HG02678 (cell line): ENCODE results near the gene GPR22.

Experiments
- ATAC-seq: cut with Tn5 transposase; IDR thresholded peaks from one replicate; pipeline ENCODE4 v1.9.1; 2021; ENCODE audit warnings: mild to moderate bottlenecking, moderate library complexity; ENCODE audit not compliant: unreplicated experiment

The GPR22 gene

DNA sequence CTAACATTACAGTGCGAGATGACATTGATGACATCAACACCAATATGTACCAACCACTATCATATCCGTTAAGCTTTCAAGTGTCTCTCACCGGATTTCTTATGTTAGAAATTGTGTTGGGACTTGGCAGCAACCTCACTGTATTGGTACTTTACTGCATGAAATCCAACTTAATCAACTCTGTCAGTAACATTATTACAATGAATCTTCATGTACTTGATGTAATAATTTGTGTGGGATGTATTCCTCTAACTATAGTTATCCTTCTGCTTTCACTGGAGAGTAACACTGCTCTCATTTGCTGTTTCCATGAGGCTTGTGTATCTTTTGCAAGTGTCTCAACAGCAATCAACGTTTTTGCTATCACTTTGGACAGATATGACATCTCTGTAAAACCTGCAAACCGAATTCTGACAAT, 4.3 kb downstream of the GPR22 start:
- ATAC-seq: no peak

DNA sequence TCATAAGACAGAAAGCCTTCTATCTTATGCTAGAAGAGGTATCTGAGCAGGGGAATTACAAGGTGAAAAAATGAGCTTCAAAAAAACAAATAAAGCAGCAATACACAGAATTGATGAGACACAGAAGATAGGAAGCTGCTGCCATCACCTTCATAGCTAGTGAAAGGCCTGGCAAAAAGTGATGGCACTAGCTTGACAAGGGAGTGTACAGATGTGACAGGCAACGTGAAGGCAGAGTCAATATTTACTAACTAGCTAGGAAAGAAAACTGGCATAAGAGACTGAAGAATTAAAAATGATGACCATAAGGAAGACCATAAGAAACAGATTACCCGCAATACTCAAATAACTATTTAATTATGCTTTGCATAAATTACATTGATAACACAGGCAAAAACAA, 9.4 kb downstream of the GPR22 start:
- no peak for ATAC-seq

DNA sequence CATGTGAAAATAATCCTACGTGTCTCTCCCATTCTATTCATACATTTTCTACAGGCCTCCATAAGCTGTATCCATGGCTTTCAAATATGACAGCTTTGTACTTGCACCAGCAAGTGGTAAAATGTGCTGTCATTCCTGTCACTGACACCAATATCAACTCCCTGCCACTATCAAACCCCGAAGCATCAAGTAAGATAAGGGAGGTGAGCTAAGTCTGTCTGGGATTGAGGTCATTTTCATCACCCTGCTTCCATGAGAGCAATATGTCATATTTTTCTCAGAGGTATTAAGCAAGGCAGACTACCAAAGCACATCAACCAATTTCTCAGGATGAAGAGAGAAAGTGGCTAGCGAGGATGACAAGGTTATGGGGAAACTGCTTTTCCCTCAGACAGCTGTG, 11.1 kb downstream of the GPR22 start:
- no peak for ATAC-seq

DNA sequence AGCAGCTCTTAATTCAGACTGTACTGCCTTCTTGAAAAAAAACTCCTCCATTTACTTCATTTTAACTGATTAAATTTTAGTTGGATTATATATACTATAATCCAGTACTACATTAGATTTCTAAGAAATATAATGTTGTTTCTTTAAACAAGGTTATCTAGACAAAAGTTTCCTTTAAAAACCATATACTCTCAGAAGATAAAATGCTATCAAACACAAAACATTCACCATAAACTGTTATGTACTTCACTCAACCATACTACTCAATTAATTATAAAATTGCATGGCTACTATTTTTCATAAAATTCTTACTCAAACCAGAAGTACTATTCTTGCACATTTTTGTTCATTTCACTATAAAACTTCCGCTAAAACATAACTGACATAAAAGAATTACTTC, 12.7 kb downstream of the GPR22 start:
- ATAC-seq: no peak

DNA sequence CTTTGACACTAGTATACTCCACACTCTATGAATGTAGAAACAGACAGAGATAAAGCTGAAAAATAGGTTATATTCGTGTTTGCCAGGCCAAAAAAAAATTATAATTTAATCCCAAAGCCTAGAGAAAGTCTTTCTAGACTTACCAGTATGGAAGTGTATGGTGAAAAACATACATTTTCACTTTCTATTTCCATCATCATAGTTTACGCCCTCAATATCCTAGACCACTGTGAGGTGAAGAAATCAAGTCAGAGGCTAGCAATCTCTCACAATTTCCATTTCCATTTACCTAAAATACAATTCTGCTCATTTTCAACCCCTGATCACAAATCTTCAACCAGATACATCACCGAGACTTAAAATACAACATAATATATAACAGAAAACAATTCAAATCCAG, 16.2 kb downstream of the GPR22 start:
- ATAC-seq: no peak

DNA sequence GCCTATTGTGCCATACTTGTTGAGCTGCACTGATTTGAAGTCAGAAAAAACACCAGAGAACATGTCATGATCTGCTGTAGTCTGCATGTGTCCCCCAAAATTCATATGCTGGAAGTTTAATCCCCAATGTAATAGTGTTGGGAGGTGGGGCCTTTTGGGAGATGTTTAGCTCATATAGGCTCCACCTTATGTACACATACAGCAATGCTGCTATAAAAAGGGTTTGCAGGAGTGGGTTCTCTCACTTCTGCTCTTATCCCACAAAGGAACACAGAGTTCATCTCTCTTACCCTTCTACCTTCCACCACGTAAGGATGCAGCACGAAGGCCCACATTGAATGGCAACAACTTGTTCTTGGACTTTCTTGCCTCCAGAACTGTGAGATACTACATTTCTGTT, 23.0 kb downstream of the GPR22 start:
- ATAC-seq: no peak

DNA sequence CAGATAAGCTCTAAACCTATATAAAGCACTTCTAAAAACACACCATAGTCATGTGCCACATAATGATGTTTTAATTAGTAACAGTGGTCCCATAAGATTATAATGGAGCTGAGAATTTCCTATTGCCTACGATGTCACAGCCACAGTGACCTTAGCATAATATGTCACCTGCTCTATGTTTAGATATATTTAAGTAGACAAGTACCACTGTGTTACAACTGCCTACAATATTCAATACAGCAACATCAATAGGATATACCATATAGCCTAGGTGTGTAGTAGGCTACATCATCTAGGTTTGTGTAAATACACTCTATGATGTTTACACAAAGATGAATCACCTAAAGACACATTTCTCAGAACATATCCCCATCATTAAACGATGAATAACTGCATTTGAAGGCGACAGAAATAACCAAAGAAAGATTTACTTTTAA, 24.5 kb downstream of the GPR22 start:
- no peak for ATAC-seq

DNA sequence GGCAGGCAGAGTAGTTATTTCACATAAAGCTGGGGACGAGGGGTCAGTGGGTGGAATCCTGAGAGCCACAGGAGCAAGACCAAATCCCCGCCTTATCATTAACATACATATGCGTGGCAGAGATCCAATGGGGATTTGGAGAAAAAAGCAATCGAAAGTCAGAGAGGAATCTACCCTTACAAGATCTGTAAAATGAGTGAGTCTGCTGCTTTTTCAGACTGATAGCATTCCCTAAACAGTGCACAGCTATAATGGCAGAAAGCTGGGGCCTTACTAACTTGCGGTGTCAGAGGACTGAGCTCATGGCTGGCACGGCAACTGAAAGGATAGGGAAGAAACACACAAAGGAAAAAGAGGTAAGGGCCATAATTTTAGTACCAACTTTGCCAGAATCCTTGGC, 25.0 kb downstream of the GPR22 start:
- ATAC-seq: no peak

DNA sequence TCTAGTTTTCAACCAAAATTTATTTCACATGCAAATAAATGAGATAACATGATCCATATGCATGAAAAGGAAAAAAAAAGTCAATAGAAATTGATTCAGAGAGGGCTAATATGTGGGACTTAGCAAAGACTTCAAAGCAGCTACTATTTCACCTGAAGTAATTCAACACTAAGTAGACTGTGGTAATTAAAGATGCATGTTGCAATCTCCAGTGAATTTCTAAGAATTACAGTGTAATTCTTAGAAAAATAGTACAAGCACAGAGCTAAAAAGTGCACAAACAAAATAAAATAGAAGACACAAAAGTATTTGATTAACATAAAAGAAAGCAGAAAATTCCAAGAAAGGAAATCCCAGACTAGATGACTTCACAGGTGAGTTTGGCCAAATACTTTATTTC, 25.7 kb downstream of the GPR22 start:
- no peak for ATAC-seq

DNA sequence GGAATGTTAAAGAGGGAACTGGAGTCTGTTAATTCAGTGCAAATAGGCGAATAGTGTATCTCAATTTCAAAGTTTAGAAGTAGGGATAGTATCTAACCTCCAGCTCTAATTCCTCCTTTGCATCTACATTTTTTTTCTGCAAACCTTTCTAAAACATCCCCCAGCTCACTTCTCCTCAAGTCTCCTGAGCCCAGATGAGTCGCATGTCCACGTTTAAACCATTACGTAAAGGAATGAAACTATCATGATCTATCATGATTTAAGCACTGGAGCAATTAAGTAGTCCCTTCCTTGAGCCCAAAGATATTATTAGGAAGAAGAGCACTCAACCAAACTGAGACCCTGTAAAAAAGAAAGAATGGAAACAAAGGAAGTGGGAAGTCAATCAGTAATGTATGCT, 29.9 kb downstream of the GPR22 start:
- ATAC-seq: no peak

DNA sequence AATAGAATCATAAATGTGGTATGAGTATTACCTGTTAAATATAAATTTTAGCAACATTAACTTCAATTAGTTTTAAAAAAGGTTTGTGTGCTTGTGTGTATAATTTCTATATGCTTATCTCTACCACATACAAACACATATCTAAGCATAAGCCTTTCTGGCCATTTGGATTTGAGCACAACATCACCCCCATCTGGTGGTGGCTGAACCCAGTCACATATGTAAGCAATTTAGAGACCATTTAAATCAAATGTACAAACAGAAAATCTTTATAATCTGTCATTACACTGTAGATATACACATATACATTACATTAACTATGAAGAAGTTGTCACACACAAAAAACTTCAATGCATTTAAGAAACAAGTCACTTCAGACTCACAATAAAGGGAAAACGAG, 31.7 kb downstream of the GPR22 start:
- no peak for ATAC-seq

DNA sequence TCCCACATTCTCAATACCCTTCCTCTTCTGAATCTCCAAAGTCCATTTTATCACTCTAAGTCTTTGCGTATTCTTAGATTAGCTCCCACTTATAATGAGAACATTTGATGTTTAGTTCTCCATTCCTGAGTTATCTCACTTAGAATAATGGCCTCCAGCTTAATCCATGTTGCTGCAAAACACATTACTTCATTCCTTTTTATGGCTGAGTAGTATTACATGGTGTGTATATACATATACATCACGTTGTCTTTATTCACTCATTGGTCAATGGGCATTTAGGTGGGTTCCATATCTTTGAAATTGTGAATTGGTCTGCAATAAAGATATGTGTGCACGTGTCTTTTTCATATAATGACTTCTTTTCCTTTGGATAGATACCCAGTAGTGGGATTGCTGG, 32.3 kb downstream of the GPR22 start:
- ATAC-seq: no peak

DNA sequence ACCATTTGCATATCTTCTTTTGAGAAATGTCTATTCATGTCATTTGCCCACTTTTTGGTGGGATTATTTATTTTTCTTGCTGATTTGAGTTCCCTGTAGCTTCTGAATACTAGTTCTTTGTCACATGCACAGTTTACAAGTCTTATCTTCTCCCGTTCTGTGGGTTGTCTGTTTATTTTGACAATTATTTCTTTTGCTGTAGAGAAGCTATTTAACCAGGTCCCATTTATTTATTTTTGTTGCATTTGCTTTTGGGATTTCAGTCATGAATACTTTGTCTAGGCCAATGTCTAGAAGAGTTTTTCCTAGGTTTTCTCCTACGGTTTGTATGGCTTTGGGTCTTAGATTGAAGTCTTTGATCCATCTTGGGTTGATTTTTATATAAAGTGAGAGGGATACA, 32.9 kb downstream of the GPR22 start:
- ATAC-seq: no peak

DNA sequence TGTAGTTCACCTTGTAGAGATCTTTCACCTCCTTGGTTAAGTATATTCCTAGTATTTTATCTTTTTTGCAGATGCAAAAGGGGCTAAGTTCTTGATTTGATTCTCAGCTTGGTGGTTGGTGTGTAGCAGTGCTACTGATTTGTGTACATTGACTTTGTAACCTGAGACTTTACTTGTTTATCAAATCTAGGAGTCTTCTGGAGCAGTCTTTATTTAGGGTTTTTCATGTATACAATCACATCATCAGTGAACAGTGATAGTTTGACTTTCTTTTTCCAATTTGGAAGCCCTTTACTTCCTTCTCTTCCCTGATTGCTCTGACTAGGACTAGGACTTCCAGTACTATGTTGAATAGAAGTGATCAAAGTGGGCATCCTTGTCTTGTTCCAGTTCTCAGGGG, 33.8 kb downstream of the GPR22 start:
- no peak for ATAC-seq

DNA sequence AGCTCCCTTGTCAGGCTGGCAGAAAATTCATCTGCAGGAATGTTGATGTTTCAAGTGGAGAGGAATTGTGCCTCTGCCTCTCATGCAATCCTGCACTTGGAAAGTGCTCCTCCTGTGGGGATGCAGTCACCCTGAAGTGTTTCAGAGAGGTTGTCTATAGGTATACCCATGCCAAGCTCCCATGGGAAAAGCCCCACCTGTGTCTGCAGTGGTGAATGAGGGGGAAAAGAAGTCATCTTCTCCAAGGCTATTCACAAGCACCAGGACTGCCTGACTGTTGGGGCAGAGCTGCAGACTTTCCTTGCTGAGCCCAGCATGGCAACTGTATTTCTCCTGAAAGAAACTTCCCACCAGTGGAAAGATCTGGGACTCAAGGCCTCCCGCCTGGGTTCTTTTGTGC, 35.5 kb downstream of the GPR22 start:
- no peak for ATAC-seq

DNA sequence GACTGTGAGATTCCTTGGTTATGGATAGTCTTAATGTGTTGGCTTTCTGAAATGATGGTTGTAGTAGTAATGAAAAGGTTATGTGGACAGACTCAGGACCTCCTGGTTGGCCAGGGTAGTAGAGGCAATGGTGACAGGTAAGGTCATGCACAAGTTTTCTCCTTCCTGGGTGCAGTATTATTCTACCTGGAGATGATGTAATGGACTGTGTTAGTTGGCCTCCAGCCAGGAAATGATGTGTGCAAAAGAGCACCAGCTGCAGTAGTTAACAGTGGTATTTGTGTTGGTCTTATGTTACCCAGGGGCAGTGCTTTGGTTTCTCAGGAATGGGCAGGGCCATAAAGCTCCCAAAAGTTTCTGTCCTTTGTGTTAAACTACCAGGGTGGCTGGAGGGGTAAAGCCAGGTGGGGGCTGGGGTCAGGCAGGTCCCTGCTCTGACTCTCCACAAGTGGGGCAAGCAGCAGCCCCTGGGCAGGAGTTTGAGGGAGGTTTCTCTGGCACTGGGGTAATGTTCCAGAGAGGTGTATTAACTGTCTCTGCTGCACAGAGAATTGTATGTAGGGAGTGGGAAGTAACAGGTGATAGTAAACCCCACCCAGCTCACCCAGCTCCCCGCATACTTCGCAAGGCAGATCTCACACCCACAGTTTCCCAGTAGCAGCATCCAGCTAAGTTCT, 36.3 kb downstream of the GPR22 start:
- no peak for ATAC-seq

DNA sequence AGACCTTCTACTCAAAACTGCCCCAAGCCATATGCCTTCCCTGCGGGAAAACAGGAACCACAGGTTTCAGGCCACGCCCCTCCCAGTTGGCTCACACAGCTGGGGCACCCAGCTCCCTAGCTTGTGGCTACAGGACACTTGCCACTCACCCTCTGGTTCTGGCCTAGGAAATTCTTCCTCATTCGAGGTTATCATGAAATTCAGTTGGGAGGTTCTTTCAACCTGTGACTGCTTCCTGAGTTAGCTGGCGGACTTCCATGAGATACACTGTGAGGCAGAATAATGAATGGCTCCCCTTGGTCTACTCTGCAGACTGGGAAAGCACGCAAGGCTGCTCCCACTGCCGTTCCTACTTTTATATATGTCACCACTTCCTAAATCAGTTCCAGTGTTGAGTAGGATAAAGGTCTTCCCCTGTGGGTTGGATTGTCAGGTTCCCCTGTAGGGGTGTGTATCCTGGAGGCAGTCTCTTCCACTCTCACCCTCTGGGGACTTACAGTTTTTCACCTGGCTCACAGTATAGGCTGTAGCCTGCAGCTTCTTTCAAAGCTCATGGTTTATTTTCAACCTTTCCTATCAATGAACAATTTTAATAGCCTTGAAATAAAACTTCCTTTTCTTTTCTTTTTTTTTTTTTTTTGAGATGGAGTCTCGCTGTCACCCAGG, 37.0 kb downstream of the GPR22 start:
- no peak for ATAC-seq
